OCI-LY1 (cell line): ENCODE data around the gene COL6A2.
"Not testable (repeated sequence)": the region's sequence is repeated elsewhere in the genome, so short reads cannot be mapped to it uniquely, and the experiment has no call there.

Experiments
- H2AFZ ChIP-seq: fragments of 200-600 bp; sonication (generic), shearing (Covaris generic); 2 replicates; pipeline ENCODE4 v1.6.0; 2014; ENCODE audit warnings: antibody characterized with exemption, mild to moderate bottlenecking, low read length
- H3F3A ChIP-seq: fragments of 200-600 bp; sonication (generic), shearing (Covaris generic); 2 replicates; pipeline ENCODE4 v1.6.0; 2014; ENCODE audit warnings: mild to moderate bottlenecking, antibody characterized with exemption, low read length, moderate library complexity; ENCODE audit not compliant: insufficient read depth
- H3K27ac ChIP-seq: fragments of 200-600 bp; sonication (generic); 2 replicates; pipeline ENCODE4 v1.5.1; 2014; ENCODE audit warnings: low read length, mixed run types, mild to moderate bottlenecking, low read depth; ENCODE audit not compliant: poor library complexity, severe bottlenecking
- H3K27me3 ChIP-seq: fragments of 200-600 bp; sonication (generic); 2 replicates; pipeline ENCODE4 v1.6.0; 2014; ENCODE audit warnings: antibody characterized with exemption, mild to moderate bottlenecking, low read length, moderate library complexity; ENCODE audit not compliant: insufficient read depth
- H3K36me3 ChIP-seq: fragments of 200-600 bp; sonication (generic); 2 replicates; pipeline ENCODE4 v1.6.1; 2014; ENCODE audit warnings: mild to moderate bottlenecking, antibody characterized with exemption, low read length, moderate library complexity, mixed read lengths; ENCODE audit not compliant: insufficient read depth
- H3K4me1 ChIP-seq: fragments of 200-600 bp; sonication (generic); 2 replicates; pipeline ENCODE4 v1.5.1; 2014; ENCODE audit warnings: mild to moderate bottlenecking, low read length, moderate library complexity; ENCODE audit not compliant: insufficient read depth, severe bottlenecking
- H3K4me2 ChIP-seq: fragments of 200-600 bp; sonication (generic), shearing (Covaris generic); 2 replicates; pipeline ENCODE4 v1.6.1; 2014; ENCODE audit warnings: low read length
- H3K4me3 ChIP-seq: fragments of 200-600 bp; sonication (generic); 2 replicates; pipeline ENCODE4 v1.5.1; 2014; ENCODE audit warnings: low read length, low read depth, mild to moderate bottlenecking, mixed read lengths; ENCODE audit not compliant: poor library complexity, severe bottlenecking
- H3K79me2 ChIP-seq: fragments of 200-600 bp; shearing (Covaris generic); 2 replicates; pipeline ENCODE4 v1.6.1; 2016; ENCODE audit warnings: mixed run types, low read length, mixed read lengths; ENCODE audit not compliant: insufficient read depth
- H3K9ac ChIP-seq: fragments of 200-600 bp; sonication (generic), shearing (Covaris generic); 2 replicates; pipeline ENCODE4 v1.6.1; 2014; ENCODE audit warnings: mild to moderate bottlenecking, low read length, mixed read lengths
- H3K9me2 ChIP-seq: fragments of 200-600 bp; sonication (generic), shearing (Covaris generic); 2 replicates; pipeline ENCODE4 v1.6.1; 2014; ENCODE audit warnings: low read depth, mild to moderate bottlenecking, low read length, mixed read lengths
- H3K9me3 ChIP-seq: fragments of 200-600 bp; shearing (Covaris generic); 2 replicates; pipeline ENCODE4 v1.6.1; 2014; ENCODE audit warnings: low read length, mixed read lengths
- H4K20me1 ChIP-seq: fragments of 200-600 bp; sonication (generic), shearing (Covaris generic); 2 replicates; pipeline ENCODE4 v1.6.0; 2016; ENCODE audit warnings: mild to moderate bottlenecking, low read length; ENCODE audit not compliant: insufficient read depth
- CTCF ChIP-seq: fragments of 200-600 bp; sonication (generic), shearing (Covaris generic); IDR thresholded peaks from 2 replicates; pipeline ENCODE4 v1.5.1; 2017; ENCODE audit warnings: mild to moderate bottlenecking, antibody characterized with exemption, low read length, moderate library complexity, mixed read lengths
- EZH2 ChIP-seq: fragments of 200-600 bp; sonication (generic), shearing (Covaris generic); IDR thresholded peaks from 2 replicates; pipeline ENCODE4 v1.8.0; 2017; ENCODE audit warnings: borderline replicate concordance, mixed run types, mild to moderate bottlenecking, antibody characterized with exemption, low read length, moderate library complexity, mixed read lengths

COL6A2 gene

GRCh38 chr21:46100906-46101305 is 3.0 kb downstream of the COL6A2 start:
- H3K36me3 ChIP-seq, result no peaks in the 10 kb centered on the region
- H3K4me1 ChIP-seq, result no peaks in the 10 kb centered on the region
- no peak overlapping the region for H3K4me3 ChIP-seq
- H3K9me2 ChIP-seq, result no peaks in the 10 kb centered on the region
- H3K4me2 ChIP-seq, result no peak overlapping the region
- H3K9ac ChIP-seq, result no peak overlapping the region
- no peak overlapping the region for H2AFZ ChIP-seq
- no peak overlapping the region for H3K27ac ChIP-seq
- no peaks in the 10 kb centered on the region for H3K27me3 ChIP-seq
- no peak for TF ChIP-seq CTCF
- no peak for TF ChIP-seq EZH2
- H3K79me2 ChIP-seq, result no peaks in the 10 kb centered on the region
- H3K9me3 ChIP-seq, result peaks cover 4% of the 10 kb centered on the region; the same call in 1 of the 2 replicates
- H4K20me1 ChIP-seq, result no peaks in the 10 kb centered on the region
- H3F3A ChIP-seq, result no peaks in the 10 kb centered on the region

- Histone ChIP-seq H3K27ac (no peak overlapping the region), H3F3A (no peaks in the 10 kb centered on the region), H3K79me2 (no peaks in the 10 kb centered on the region), H3K9me2 (no peaks in the 10 kb centered on the region), H3K9me3 (peaks cover 11% of the 10 kb centered on the region), H3K4me3 (no peak overlapping the region), H3K9ac (no peak overlapping the region), H2AFZ (no peak overlapping the region), H3K4me1 (no peaks in the 10 kb centered on the region), H3K36me3 (no peaks in the 10 kb centered on the region), H3K4me2 (no peak overlapping the region), H4K20me1 (no peaks in the 10 kb centered on the region), H3K27me3 (no peaks in the 10 kb centered on the region; the same call in 1 of the 2 replicates)
- TF ChIP-seq CTCF, result no peak
- no peak for TF ChIP-seq EZH2
Observed at GRCh38 chr21:46104104-46104503, 6.2 kb downstream of the COL6A2 start.

- H3K4me1 ChIP-seq, H3K27ac ChIP-seq, H3K4me2 ChIP-seq, H3K36me3 ChIP-seq, H3K9ac ChIP-seq, H3K4me3 ChIP-seq, H3K9me2 ChIP-seq, H4K20me1 ChIP-seq, H2AFZ ChIP-seq, H3K27me3 ChIP-seq, H3K79me2 ChIP-seq, H3F3A ChIP-seq: not testable (repeated sequence)
- H3K9me3 ChIP-seq, result peaks cover 11% of the 10 kb centered on the region
Observed at GRCh38 chr21:46107376-46107775, 9.5 kb downstream of the COL6A2 start.

GRCh38 chr21:46108827-46109312 is 11.0 kb downstream of the COL6A2 start:
- H2AFZ ChIP-seq, result no peak overlapping the region
- no peaks in the 10 kb centered on the region for H3K36me3 ChIP-seq
- no peaks in the 10 kb centered on the region for H3K79me2 ChIP-seq
- H3K4me1 ChIP-seq, result no peaks in the 10 kb centered on the region
- peaks cover 11% of the 10 kb centered on the region; the same call in 1 of the 2 replicates for H3K9me3 ChIP-seq
- no peak overlapping the region for H3K9ac ChIP-seq
- H3K27ac ChIP-seq, result no peak overlapping the region
- H3K9me2 ChIP-seq, result no peaks in the 10 kb centered on the region
- H3K4me3 ChIP-seq, result no peak overlapping the region
- TF ChIP-seq CTCF (no peak), EZH2 (no peak)
- no peaks in the 10 kb centered on the region; the same call in 1 of the 2 replicates for H3K27me3 ChIP-seq
- H4K20me1 ChIP-seq, result no peaks in the 10 kb centered on the region
- H3K4me2 ChIP-seq, result no peak overlapping the region
- H3F3A ChIP-seq, result no peaks in the 10 kb centered on the region
